ENCODE results near the gene MSI2.

The MSI2 gene

DNA sequence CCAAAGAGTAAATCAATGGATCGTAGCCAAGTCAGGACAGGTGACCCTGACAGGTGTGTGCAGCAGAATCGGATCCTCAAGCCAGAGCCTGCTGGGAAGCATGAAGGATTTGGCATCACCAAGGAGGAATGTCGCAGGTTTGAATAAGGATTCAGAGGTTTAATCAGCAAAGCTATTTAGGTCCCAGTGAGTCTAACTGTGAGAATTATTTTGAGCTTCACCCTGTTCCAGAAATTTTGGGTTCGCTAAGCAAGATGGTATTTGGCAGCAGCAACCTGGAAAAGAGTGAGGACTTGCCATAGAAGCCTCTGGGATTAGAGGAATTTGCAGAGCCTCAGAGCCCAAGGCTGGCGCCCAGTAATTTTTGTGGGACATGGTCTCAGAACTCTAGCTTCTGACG lies 315.7 kb downstream of the MSI2 start:
- DNase-seq (ENCODE audit: low read depth, low spot score), result no peak

DNA sequence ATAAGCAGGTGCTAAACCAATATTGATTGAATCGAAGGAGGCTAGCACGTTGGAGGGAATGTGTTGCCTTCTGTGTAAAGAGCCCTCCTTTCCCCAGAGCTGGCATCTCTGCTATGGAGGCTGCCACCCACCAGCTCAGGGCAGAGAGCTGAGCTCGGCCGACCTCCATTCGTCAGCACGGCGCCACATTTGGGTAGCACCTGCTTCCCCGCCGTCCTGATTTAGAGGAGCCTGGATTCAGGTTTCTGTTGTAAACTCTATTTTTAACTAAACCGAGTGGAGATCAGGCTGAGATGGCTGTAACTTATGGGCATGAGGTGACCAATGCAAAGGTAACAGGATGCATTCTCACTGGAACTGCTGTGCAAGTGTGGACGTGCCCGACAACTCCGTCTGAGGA lies 316.3 kb downstream of the MSI2 start:
- DNase-seq (ENCODE audit: low read depth, low spot score), result no peak

DNA sequence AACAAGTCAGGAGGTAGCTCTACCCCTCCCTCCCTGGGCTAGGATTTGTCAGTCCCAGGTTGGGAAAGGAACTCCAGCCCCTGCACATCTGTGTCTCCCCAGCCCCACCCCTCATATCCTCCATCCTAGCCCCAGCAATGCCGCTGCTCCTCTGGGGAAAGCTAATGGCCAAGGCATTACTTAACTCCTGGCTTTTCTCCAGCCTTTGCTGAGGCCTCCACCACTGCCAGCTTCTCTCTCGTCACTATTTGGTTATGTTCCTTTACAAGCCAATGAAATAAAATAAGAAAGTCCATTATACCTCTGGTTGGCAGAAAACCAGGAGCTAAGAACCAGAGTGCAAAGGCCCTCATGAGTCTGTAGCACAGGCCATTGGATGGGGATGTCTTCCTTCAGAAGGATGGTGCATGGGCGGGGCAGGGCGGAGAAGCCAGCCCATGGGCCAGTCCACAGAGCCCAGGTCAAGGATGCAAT lies 317.8 kb downstream of the MSI2 start:
- DNase-seq (ENCODE audit: low read depth, low spot score), result peak; percentile 76

DNA sequence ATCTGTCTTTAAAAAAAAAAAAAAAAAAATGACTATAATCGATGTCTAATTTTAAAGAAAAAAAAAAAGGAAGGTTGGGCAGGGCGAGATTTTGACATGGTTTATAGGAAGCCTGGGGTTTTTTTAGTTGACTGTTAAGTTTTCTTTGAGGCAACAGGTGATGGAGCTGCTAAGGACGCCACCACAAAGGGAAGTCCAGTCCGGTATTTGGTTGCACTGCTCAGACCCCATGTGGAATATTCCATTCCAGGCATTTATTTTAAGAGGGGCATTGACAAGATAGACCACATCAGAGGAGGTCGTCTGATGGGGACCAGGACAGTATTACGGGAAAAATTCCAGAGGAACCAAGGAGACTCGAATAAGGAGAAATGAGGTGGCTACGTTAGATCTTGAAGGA lies 320.4 kb downstream of the MSI2 start:
- DNase-seq (ENCODE audit: low read depth, low spot score), result no peak

DNA sequence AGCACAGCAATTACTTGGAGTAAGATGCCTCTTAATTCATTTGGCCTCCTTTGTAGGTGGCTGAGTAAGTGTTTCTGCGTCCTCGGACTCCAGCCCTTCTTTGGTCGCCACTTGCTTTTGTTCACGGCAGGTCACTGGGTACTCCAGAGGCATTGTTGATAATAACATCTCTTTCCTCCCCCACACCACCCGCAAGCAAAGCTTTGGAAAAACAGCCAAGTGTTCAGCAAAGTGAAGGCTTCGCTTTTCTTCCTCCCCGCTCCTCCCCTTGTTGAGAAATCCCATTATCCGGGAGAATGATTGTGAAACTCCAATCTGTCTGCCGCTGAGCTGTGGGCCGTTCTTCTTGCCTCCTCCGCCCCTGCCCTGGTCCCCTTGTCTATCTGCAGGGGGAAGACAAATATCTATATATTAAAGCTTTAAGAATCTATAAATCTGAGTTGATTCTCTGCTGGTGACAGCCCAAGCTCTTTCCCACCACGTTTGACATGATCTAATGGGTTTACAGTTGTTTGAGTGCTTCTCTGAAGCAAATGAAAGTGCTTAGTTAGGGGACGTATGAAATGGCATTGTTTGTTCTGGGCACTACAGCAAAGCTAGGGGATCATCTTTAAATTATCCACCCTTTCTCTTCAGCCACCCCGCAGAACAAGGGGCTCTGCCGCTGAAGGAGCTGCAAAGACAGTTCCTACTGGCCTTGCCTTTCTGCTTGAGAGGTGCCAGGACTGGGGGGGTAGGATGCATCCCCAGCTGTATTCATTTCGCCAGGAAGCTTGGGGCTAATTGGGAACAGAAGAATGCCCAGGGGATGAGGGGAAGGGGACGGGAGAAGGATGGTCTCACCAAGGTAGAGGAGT lies 321.7 kb downstream of the MSI2 start:
- peak; percentile 73 for DNase-seq (ENCODE audit: low read depth, low spot score)

DNA sequence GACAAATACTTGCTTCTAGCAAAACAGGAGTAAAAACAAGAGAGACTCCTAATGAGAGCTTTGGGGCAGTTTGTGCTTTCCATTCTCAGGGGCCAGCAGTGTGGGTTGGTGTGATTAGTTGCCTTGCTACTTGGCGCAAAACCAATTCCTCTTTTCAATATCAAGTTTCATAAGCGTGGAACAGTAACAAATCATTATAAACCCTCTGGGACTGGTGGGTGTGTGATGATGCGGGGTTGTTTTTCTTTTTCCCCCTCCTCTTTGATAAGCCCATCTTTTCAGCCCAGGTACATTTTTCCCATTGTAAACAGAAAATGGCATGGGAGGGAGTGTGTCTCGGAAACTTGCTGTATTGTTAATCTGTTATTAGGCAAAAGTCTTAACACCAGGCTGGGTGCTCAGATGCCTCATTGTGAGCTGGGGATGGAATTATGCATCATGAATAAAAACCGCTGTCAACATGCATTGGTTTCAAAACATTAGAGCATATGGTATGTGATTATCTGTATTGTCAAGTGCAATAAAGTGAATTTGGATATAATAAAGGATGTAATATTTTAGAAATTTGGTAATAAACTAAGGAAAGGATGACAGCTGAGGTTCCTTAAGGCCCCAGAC lies 322.4 kb downstream of the MSI2 start:
- DNase-seq (ENCODE audit: low read depth, low spot score), result peak; percentile 46

DNA sequence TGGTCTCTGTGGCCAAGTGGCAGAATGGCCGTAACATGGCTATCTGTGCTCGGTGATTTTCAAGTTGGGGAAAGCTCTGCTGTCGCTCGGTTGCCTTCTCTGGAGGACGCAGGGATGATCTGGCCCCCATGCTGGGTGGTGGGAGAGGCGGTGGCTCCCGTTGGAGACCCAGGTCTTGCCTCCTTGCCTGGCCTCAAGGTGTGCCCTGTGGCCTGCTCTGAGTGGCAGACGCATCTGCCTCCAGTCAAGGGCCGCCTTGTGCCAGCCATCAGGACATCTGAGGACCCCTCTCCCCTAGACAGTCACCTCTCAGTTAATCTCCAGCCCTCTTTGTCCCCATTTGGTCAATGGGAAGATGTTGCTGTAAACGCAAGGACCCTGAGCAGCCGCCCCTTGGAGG lies 322.9 kb downstream of the MSI2 start:
- no peak for DNase-seq (ENCODE audit: low read depth, low spot score)

DNA sequence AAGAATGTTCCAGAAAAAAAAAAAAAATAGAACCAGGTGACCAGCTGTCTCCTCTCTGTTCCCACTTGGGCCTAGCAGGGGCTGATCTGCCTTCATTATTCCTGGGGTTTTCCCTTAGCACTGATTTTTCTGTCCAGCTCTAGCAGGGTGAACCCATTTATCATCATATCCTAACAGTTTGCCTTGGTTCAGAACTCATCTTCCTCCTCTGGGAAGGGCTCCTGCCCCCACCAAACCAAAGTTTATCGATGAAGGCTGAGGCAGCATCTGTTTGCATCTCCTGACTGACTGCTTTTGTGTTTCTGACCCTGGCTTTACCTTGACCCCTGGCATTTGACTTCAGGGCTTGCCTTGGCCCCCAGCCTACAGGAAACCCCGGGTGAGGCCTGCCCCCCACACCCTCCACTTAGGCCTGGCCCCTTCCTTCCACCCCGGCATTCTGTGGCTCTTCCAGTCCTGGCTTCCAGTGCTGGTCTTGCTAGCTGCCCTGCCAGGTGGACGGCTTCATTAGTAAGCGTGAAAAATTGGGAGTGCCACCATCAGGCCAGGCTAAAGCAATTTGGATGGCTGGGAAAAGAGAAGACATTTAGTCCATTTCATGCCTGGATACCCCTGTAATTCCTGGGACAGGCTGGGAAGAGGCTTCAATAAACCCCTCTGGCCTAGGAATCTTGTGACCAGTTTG lies 323.9 kb downstream of the MSI2 start:
- DNase-seq (ENCODE audit: low read depth, low spot score), result no peak

DNA sequence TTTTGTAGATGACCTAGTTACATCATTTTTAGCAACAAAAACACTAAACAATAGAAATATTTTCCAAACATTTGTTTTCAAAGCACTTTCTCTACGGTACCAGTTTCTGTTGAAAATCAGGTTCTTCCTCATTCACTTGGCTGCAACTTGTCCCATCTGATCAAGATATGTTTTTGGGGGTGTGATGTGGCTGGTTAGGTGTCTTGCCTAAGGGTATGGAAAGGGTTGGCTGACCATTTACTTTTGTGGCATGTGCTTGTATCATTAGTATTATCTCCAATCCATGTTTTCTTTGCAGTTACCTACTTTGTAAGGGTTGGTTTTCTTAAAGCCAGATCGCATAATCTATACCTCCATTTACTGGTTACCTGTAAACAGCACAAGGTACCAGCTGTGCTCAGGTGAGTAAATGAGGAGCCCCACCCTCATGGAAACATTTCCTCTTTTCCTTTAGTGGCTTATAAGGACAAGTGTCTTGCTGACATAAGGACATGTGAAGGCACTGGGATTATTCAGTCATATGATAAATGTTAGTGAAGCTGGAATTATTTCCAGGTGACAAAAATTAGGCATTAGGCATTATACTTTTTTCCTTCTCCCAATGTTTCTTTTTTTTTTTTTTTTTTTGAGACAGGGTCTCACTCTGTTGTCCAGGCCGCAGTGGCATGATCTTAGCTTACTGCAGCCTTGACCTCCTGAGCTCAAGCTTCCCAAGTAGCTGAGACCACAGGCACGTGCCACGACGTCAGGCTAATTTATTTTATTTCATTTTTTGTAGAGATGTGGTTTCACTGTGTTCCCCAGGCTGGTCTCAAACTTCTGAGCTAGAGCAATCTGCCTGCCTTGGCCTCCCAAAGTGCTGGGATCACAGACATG lies 326.8 kb downstream of the MSI2 start:
- DNase-seq (ENCODE audit: low read depth, low spot score), result no peak

DNA sequence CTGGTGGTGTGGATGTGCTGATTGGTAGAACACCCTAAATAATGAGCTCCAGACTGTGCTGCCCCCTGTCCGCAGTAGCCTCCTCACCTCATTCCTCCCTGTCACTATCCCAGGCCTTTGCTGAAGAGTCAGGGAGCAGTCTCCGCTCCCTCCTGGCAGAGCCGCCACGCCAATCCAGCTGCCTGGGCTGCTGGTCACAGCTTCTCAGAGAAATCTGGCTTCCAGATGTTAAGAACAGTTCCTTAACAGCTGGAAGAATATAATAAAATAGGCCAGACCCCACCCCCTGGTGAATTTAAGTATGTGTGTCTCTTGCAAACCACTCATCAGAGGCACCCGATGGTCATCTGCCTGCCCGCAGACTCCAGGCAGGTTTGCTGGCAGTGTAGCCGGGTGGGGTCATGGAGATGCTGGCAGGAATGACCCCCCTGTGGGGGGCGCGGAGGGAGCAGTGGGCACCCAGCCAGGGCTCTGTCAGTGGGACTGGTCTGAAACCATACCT lies 327.8 kb downstream of the MSI2 start:
- DNase-seq (ENCODE audit: low read depth, low spot score), result no peak

DNA sequence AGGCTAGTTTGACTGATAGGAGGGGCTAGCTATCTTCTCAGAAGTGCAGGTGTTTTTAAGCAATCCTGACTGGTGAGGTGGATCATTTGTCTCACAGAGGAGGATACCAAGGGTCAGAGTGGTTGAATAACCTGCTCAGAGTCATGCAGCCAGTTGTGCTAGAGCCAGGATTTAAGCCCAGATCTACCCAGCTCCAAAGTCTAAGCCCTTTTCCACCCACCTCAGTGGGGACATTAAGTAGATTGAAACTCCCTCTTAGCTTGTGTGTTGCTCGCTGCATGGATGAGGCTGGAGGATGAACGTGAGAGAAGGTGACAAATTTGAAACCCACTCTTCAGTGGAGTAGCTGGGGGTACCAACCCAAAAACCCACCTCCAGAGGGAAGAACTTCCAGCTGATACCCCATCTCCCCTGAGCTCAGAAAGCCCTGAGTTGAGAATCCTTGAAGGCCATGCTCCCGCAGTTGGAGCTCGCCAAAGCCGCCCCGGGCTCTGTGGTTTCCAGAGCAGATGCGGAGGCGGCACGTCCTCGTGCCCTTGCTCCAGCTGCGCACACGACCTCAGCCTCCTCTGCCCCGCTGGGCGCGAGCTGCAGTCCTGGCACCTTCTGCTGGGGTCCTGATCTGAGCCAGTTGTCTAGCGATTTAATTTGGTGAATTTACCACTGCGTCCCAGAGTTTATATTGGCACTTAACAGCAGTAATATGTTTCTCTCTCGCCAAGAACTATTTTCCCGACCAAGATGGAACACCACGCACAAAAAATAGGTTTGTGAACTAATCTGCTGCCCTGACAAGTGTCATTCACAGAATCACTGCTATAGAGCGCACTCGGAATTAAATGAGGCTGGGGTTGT lies 329.2 kb downstream of the MSI2 start:
- DNase-seq (ENCODE audit: low read depth, low spot score), result no peak

DNA sequence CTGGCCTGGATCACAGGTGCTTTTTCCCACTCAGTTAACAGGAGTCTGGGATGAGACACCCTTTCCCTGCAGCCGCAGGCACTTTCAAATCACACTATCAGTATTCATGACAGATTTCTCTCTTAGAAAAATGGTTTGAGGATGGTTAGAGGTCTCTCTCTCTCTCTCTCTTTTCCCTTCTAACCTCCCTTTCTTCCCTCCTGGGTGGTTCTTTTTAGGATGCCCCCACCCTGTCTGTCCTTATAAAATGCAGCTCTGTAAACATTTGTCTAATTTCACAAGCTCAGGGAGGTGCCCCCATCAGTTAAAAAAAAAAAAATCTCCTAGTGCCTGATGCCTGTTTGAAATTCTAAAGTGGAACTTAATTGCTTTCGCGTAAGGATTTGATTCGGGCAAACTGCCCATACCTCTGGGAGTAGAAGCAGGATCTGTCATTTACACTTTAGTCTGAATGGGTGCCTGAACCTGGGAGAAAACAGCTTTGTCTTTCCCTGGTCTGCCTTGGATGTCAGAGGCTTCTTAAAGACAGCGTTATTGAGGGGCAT lies 329.9 kb downstream of the MSI2 start:
- peak; percentile 40 for DNase-seq (ENCODE audit: low read depth, low spot score)

DNA sequence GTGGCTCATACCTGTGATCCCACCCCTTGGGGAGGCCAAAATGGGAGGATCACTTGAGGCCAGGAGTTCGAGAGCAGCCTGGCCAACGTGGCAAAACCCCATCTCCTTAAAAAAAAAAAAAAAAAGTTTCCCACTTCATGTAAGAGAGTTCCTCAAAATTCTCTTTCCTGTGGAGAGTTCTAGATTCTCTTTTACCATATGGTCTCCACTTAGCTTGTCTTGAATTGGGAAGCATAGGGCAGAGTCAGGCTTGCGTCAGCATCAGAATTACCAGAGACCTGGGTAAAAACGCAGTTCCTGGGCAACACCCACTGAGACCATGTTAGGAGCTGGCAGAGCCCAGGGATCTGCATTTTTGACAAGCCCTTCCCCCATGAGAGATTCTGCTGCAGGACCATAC lies 330.4 kb downstream of the MSI2 start:
- DNase-seq (ENCODE audit: low read depth, low spot score), result no peak

DNA sequence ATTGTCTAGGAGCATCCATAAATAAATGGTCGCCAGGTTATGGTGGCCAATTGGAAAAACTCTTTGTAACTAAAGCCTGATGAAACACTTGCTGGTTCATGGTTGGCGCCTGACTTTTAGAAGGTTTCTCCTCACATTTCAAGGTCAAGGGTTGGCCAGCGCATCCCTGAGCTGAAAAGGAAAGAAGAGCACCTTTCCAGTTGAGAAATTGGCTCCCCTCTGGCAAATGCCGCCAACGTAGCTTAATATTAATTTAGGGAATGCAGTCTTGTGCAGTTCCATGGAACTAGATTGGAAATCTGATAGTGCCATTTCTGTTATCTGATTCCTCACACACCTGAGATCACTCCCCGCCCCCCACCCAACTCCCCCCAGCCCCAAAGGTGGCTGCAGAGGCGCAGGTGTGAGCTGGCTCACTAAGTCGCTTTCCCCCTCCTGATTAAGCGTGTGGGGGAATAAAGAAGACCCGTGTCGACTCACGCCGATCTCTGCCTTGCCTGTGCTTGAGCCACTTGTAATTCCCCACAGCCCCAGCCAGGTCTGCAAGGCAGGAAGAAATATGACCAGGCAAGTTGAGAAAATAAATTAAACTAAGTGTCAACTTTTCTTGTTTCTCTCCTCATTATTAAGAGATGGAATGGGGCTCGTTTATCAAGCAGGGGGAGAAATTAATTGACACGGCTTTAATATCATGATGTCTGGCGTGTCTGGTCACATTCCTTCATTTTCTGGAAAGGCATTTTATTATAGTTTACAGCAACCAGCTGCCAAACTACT lies 331.1 kb downstream of the MSI2 start:
- no peak for DNase-seq (ENCODE audit: low read depth, low spot score)

DNA sequence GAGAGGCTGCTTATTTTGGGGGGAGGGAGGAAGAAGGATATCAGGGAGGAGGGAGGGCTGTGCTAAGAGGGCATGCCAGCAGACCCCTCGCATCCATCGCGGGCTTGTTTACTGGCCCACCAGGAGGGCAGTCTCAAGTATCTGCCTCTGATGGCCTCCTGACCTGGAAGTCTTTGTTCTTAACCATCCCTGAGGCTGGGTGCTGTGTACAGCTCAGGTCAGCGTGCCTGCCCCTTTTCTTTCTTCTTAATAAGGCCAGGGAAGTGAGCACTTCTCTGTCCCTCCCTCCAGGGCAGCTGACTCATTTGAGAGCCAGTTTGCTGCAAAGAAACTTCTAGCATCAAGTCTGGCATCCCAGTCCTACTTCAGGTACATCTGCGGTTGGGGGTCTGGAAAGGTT lies 331.8 kb downstream of the MSI2 start:
- DNase-seq (ENCODE audit: low read depth, low spot score), result peak; percentile 44

DNA sequence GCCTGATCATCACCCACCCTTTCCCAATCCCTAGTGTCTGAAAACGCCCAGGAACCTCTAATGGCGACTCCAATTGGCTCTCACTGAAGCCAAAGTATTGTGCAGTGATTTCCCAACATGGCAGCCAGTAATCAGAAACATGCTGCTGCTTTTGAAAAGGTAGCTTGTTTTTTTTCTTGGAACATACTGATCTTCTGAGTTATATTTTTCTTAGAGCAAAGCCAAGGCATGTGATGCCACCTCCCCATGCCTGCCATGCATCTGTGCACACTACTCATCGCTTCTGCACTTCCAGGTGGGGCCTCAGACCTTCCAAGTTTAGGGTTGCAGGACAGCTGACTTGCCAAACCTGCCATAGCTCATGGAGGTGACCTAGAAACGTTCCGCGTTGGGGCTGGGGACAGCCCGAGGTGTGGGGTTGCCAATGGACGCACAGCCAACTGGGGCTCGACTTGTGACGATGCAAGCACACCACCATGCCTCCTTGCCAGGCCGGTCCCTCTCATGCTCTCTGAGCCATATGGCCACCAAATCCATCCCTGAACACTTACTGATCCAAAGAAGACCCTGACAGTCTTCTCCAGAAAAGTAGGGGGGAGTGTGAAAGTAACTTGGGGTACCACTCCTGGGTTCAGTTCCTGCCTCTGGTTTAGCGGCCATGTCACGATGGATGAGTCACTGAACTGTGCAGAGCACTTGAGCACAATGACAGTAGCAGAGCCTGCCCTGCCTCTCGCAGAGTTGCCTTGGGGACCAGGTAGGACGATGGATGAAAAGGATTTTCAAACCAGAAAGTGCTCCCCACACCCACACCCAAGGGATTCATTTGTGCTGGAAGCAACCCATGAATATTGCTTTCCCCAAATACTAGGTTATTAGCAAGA lies 333.1 kb downstream of the MSI2 start:
- peak; percentile 38 for DNase-seq (ENCODE audit: low read depth, low spot score)

DNA sequence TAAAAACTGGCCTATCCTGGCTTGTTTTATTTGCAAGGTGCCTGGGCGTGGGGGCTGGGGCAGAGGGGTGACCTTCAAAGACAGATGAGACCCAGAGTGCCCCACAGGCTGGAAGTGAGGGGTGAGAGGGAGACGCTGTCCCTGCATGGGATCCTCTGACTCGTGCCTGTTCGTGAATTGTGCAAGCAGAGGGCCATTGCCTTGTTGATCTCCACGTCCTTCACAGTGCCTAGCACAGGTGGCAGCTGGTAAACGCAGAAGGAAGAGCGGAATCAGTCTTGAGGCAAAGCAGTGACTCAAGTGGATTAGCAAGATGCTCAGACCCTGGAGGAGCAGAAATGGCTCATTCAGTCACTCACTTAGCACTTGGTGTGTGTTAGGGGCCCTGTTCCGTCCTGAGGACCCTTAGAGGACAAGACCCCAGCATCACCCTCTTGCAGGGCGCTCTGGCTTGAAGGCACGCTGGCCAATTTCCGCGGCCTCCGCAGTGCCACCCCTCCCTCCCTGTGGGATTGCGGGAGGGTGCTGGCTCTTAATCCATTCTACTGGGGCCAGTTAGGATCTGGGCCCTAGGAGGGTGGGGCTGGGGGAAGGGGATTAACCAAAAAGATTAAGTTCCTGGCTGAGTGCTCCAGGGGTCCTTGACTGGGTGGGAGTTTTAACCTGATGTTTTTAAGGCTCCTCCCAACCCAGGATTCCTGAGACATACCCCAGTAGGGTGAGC lies 337.6 kb downstream of the MSI2 start:
- no peak for DNase-seq (ENCODE audit: low read depth, low spot score)

DNA sequence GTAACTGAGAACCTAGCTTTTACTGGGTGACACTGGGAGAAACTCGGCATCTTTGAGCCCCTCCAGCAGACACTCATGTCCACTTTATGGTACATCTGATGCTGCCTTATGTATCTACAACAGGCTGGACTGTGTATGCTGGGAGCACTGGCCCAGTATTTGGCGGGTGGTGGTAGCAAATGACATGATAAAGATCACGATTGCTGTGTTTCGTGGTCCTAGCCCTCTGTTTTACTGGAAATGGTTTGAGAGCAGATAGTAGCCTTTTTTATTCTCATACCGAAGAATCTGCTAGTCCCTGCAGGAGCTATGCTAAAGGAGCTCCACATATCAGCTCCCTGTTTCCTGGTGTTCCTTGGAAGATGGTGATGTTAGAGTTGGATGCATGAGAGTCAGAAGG lies 338.4 kb downstream of the MSI2 start:
- DNase-seq (ENCODE audit: low read depth, low spot score), result no peak
